Kidney epithelial cell (primary cell): Measurements from ENCODE around the gene HIBCH. TPM values are rescaled to one million over a fixed set of nuclear protein-coding genes. Genes with fewer than 3 reads are reported as not detected.

Experiments
- DNase-seq: peaks from one replicate; pipeline ENCODE4 v3.0.0-alpha.2; 2010; ENCODE audit warnings: low read depth
- H3K27me3 ChIP-seq: 2 replicates; pipeline ENCODE4 v1.6.0; 2011; ENCODE audit warnings: low read length; ENCODE audit not compliant: control insufficient read depth, insufficient read depth
- H3K36me3 ChIP-seq: 2 replicates; pipeline ENCODE4 v1.5.1; 2011; ENCODE audit warnings: low read length; ENCODE audit not compliant: control insufficient read depth, insufficient read depth
- H3K4me3 ChIP-seq: 2 replicates; pipeline ENCODE4 v1.5.1; 2011; ENCODE audit warnings: low read depth, mild to moderate bottlenecking, control low read depth, low read length
- CTCF ChIP-seq: IDR thresholded peaks from 2 replicates; pipeline ENCODE4 v1.5.1; 2011; ENCODE audit warnings: mild to moderate bottlenecking, moderate library complexity, low read length, control low read depth, inconsistent platforms; ENCODE audit not compliant: insufficient read depth, poor library complexity, severe bottlenecking
- total RNA-seq: library from RNA; depleted of rRNA; stranded (reverse); fragments of >200 nt; gene quantifications from 2 replicates; pipeline ENCODE4 v1.2.3, GENCODE V29; 2015

Gene HIBCH
- total RNA-seq, 1 donor from 2014 or later, result 7.8 TPM

GRCh38 chr2:190182071-190182524, 137.5 kb downstream of the HIBCH start:
- Histone ChIP-seq H3K27me3 (no peaks in the 10 kb centered on the region), H3K36me3 (no peaks in the 10 kb centered on the region), H3K4me3 (no peak overlapping the region)
- no peak for DNase-seq
- TF ChIP-seq CTCF, result no peak

- DNase-seq, result no peak
- no peaks in the 10 kb centered on the region for H3K27me3 ChIP-seq
- no peaks in the 10 kb centered on the region for H3K36me3 ChIP-seq
- TF ChIP-seq CTCF, result no peak
- peak overlapping the region; percentile 67 for H3K4me3 ChIP-seq
These were observed 138.4 kb downstream of the HIBCH start for GRCh38 chr2:190181123-190181669.

GRCh38 chr2:190180313-190181122, 139.1 kb downstream of the HIBCH start:
- H3K4me3 ChIP-seq, result peak overlapping the region; percentile 67
- TF ChIP-seq CTCF, result peak; percentile 63
- no peaks in the 10 kb centered on the region for H3K36me3 ChIP-seq
- no peaks in the 10 kb centered on the region for H3K27me3 ChIP-seq
- DNase-seq, result no peak

GRCh38 chr2:190179754-190180312, 139.8 kb downstream of the HIBCH start:
- Histone ChIP-seq H3K27me3 (no peaks in the 10 kb centered on the region), H3K36me3 (no peaks in the 10 kb centered on the region), H3K4me3 (peak overlapping the region; percentile 67)
- TF ChIP-seq CTCF, result no peak
- no peak for DNase-seq

GRCh38 chr2:190178066-190178722, 141.4 kb downstream of the HIBCH start:
- Histone ChIP-seq H3K36me3 (no peaks in the 10 kb centered on the region), H3K27me3 (no peaks in the 10 kb centered on the region), H3K4me3 (no peak overlapping the region)
- TF ChIP-seq CTCF, result no peak
- DNase-seq, result no peak
